Measurements from ENCODE around the gene TRIM46. TPM values are rescaled to one million over a fixed set of nuclear protein-coding genes. Genes with fewer than 3 reads are reported as not detected.

Gene TRIM46
- polyA plus RNA-seq, 3 donors: 0.13 TPM; not detected in 2

- H3K36me3 Mint-ChIP-seq: no peaks in the 10 kb centered on the region
- peaks cover 4 to 24% (median 23%) of the 10 kb centered on the region in 3 donors for H3K27me3 Mint-ChIP-seq (ENCODE audit: low read depth in 3 of 3)
- H3K27ac ChIP-seq (ENCODE audit: low read depth in 1 of 2, low read length in 2 of 2): no peak overlapping the region
- H3K9me3 Mint-ChIP-seq: no peaks in the 10 kb centered on the region
- no peaks in the 10 kb centered on the region for H3K9me3 ChIP-seq (replicated peaks in 1 of 2; ENCODE audit: control insufficient read depth in 1 of 2, insufficient read depth in 1 of 2, low read length in 2 of 2)
- no peak overlapping the region for H3K4me3 ChIP-seq (replicated peaks in 1 of 3; ENCODE audit: low read depth in 2 of 3, low read length in 3 of 3)
- TF ChIP-seq, protein P1, sequence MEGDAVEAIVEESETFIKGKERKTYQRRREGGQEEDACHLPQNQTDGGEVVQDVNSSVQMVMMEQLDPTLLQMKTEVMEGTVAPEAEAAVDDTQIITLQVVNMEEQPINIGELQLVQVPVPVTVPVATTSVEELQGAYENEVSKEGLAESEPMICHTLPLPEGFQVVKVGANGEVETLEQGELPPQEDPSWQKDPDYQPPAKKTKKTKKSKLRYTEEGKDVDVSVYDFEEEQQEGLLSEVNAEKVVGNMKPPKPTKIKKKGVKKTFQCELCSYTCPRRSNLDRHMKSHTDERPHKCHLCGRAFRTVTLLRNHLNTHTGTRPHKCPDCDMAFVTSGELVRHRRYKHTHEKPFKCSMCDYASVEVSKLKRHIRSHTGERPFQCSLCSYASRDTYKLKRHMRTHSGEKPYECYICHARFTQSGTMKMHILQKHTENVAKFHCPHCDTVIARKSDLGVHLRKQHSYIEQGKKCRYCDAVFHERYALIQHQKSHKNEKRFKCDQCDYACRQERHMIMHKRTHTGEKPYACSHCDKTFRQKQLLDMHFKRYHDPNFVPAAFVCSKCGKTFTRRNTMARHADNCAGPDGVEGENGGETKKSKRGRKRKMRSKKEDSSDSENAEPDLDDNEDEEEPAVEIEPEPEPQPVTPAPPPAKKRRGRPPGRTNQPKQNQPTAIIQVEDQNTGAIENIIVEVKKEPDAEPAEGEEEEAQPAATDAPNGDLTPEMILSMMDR (IDR thresholded peaks at IDR 0.05): no peak
- no peak overlapping the region for H3K4me2 ChIP-seq (replicated peaks; ENCODE audit: extremely low read depth, low read length, poor library complexity, severe bottlenecking)
- H4K20me1 ChIP-seq (ENCODE audit: insufficient read depth, low read length): no peaks in the 10 kb centered on the region
- no peak overlapping the region for H2AFZ ChIP-seq (ENCODE audit: insufficient read depth, low read depth, low read length, poor library complexity, severe bottlenecking)
- peaks cover 34 to 40% of the 10 kb centered on the region in 2 donors for H3K4me1 ChIP-seq (ENCODE audit: control insufficient read depth in 1 of 2, insufficient read depth in 2 of 2, low read length in 2 of 2)
- no peak overlapping the region for H3K27ac Mint-ChIP-seq
- 98% methylated on average over 9 of the region's 9 CpGs for WGBS (ENCODE audit: insufficient coverage)
- peak overlapping the region in 1 of 2 donors; percentile 30 for H3K4me3 Mint-ChIP-seq
- no peaks in the 10 kb centered on the region for H3K27me3 ChIP-seq (ENCODE audit: control insufficient read depth in 2 of 2, insufficient read depth in 2 of 2, low read length in 2 of 2)
- H3K9ac ChIP-seq (ENCODE audit: insufficient read depth, low read length, poor library complexity, severe bottlenecking): no peak overlapping the region
- H3K36me3 ChIP-seq (replicated peaks in 1 of 2; ENCODE audit: control insufficient read depth in 1 of 2, insufficient read depth in 2 of 2, low read length in 2 of 2): no peaks in the 10 kb centered on the region
- H3K4me1 Mint-ChIP-seq: peaks cover 41% of the 10 kb centered on the region
- H3K79me2 ChIP-seq (ENCODE audit: insufficient read depth, low read length): peaks cover 4% of the 10 kb centered on the region
- intact Hi-C loops (cut with micrococcal nuclease): no loop called here
- no peak for DNase-seq
These were observed 4.3 kb downstream of the TRIM46 start for GRCh38 chr1:155177918-155178281.

DNA sequence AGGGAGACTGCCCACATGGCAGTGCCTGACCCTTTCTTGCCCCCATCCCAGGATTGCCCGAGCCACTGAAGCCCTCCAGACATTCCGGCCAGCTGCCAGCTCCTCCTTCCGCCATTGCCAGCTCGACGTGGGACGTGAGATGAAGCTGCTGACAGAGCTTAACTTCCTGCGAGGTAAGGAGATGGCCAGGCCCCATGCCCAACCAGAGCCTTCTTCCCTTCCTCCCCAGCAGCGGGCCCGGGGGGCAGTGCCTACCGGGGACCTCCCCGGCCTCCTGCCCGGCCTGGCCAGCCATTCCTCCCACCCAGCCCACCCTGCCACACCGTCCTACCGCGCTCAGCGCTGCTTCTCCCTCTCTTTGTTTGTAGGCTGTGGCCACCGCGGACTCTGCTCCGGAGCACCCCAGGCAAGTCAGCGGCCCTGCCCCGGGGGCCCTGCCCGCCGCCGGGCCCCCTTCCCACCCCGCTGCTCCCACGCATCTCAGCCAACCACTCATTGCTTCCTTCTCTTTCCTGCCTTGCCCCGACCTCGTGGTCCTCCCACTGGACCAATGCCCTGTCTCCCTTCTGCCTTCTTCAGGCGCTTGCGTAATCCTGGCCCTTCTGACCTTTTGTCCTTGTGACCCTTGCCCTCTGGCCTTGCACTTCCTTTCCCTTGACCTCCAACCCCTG lies 4.9 kb downstream of the TRIM46 start:
- H3K4me2 ChIP-seq (replicated peaks; ENCODE audit: extremely low read depth, low read length, poor library complexity, severe bottlenecking): peak overlapping the region; percentile 21
- H2AFZ ChIP-seq (ENCODE audit: insufficient read depth, low read depth, low read length, poor library complexity, severe bottlenecking): no peak overlapping the region
- no peaks in the 10 kb centered on the region for H3K36me3 ChIP-seq (replicated peaks in 1 of 2; ENCODE audit: control insufficient read depth in 1 of 2, insufficient read depth in 2 of 2, low read length in 2 of 2)
- intact Hi-C loops (cut with micrococcal nuclease): no loop called here
- 59% methylated on average over 27 of the region's 30 CpGs for WGBS (ENCODE audit: insufficient coverage)
- Mint-ChIP-seq H3K4me1 (peaks cover 37% of the 10 kb centered on the region), H3K36me3 (no peaks in the 10 kb centered on the region), H3K4me3 (peak overlapping the region; percentile 16 to 68), H3K27me3 (ENCODE audit: low read depth in 3 of 3) (peaks cover 4 to 23% (median 22%) of the 10 kb centered on the region in 3 donors), H3K27ac (peak overlapping the region in 4 of 7 donors; percentile 52 to 81 (median 72)), H3K9me3 (no peaks in the 10 kb centered on the region)
- no peaks in the 10 kb centered on the region for H3K9me3 ChIP-seq (replicated peaks in 1 of 2; ENCODE audit: control insufficient read depth in 1 of 2, insufficient read depth in 1 of 2, low read length in 2 of 2)
- TF ChIP-seq, protein P1 (IDR thresholded peaks at IDR 0.05): no peak
- no peaks in the 10 kb centered on the region for H4K20me1 ChIP-seq (ENCODE audit: insufficient read depth, low read length)
- peak; percentile 47 to 75 (median 53) for DNase-seq
- H3K79me2 ChIP-seq (ENCODE audit: insufficient read depth, low read length): no peaks in the 10 kb centered on the region
- no peak overlapping the region for H3K9ac ChIP-seq (ENCODE audit: insufficient read depth, low read length, poor library complexity, severe bottlenecking)
- no peaks in the 10 kb centered on the region for H3K27me3 ChIP-seq (ENCODE audit: control insufficient read depth in 2 of 2, insufficient read depth in 2 of 2, low read length in 2 of 2)
- H3K27ac ChIP-seq (ENCODE audit: low read depth in 1 of 2, low read length in 2 of 2): no peak overlapping the region
- peaks cover 30 to 36% of the 10 kb centered on the region in 2 donors for H3K4me1 ChIP-seq (ENCODE audit: control insufficient read depth in 1 of 2, insufficient read depth in 2 of 2, low read length in 2 of 2)
- no peak overlapping the region for H3K4me3 ChIP-seq (replicated peaks in 1 of 3; ENCODE audit: low read depth in 2 of 3, low read length in 3 of 3)

Data from CD14-positive monocyte (primary cell).